Measurements from ENCODE around the gene BTN3A1. TPM values are rescaled to one million over a fixed set of nuclear protein-coding genes. Genes with fewer than 3 reads are reported as not detected.

BTN3A1 gene
- total RNA-seq, 1 donor from 2014 or later: 8.1 TPM

GRCh38 chr6:26379292-26379691, 22.8 kb upstream of the BTN3A1 start:
- no peak for DNase-seq (ENCODE audit: low read depth in 2 of 2)

GRCh38 chr6:26379740-26380139, 22.3 kb upstream of the BTN3A1 start:
- DNase-seq (ENCODE audit: low read depth in 2 of 2): no peak

GRCh38 chr6:26380256-26380655, 21.8 kb upstream of the BTN3A1 start:
- DNase-seq (ENCODE audit: low read depth in 2 of 2): no peak

GRCh38 chr6:26382121-26382520, 20.0 kb upstream of the BTN3A1 start:
- no peak for DNase-seq (ENCODE audit: low read depth in 2 of 2)

- DNase-seq (ENCODE audit: low read depth in 2 of 2): peak in 1 of 2 donors; percentile 62
Observed at GRCh38 chr6:26383624-26384417, 18.3 kb upstream of the BTN3A1 start.

GRCh38 chr6:26385734-26386125, 16.3 kb upstream of the BTN3A1 start:
- DNase-seq (ENCODE audit: low read depth in 2 of 2): no peak

- no peak for DNase-seq (ENCODE audit: low read depth in 2 of 2)
Observed at GRCh38 chr6:26387565-26387964, 14.5 kb upstream of the BTN3A1 start.

GRCh38 chr6:26388014-26388413, 14.1 kb upstream of the BTN3A1 start:
- peak in 1 of 2 donors; percentile 34 for DNase-seq (ENCODE audit: low read depth in 2 of 2)

GRCh38 chr6:26388441-26388840, 13.6 kb upstream of the BTN3A1 start:
- DNase-seq (ENCODE audit: low read depth in 2 of 2): peak; percentile 51 to 67

GRCh38 chr6:26389349-26389894, 12.7 kb upstream of the BTN3A1 start:
- DNase-seq (ENCODE audit: low read depth in 2 of 2): peak in 1 of 2 donors; percentile 12

- DNase-seq (ENCODE audit: low read depth in 2 of 2): no peak
Observed at GRCh38 chr6:26390531-26390930, 11.5 kb upstream of the BTN3A1 start.

- no peak for DNase-seq (ENCODE audit: low read depth in 2 of 2)
Observed at GRCh38 chr6:26392932-26393636, 9.0 kb upstream of the BTN3A1 start.

- peak in 1 of 2 donors; percentile 84 for DNase-seq (ENCODE audit: low read depth in 2 of 2)
Observed at GRCh38 chr6:26394289-26394688, 7.8 kb upstream of the BTN3A1 start.

GRCh38 chr6:26398555-26398954, 3.5 kb upstream of the BTN3A1 start:
- no peak for DNase-seq (ENCODE audit: low read depth in 2 of 2)

- DNase-seq (ENCODE audit: low read depth in 2 of 2): no peak
Observed at GRCh38 chr6:26400626-26401025, 1.4 kb upstream of the BTN3A1 start.

- no peak for DNase-seq (ENCODE audit: low read depth in 2 of 2)
Observed at GRCh38 chr6:26401389-26401986, 587 bp upstream of the BTN3A1 start.

- DNase-seq (ENCODE audit: low read depth in 2 of 2): no peak
Observed at GRCh38 chr6:26403893-26404292, 1.8 kb downstream of the BTN3A1 start.

- no peak for DNase-seq (ENCODE audit: low read depth in 2 of 2)
Observed at GRCh38 chr6:26404546-26404945, 2.5 kb downstream of the BTN3A1 start.

- no peak for DNase-seq (ENCODE audit: low read depth in 2 of 2)
Observed at GRCh38 chr6:26408828-26409730, 7.0 kb downstream of the BTN3A1 start.

- DNase-seq (ENCODE audit: low read depth in 2 of 2): no peak
Observed at GRCh38 chr6:26411751-26412150, 9.7 kb downstream of the BTN3A1 start.

GRCh38 chr6:26412228-26412627, 10.2 kb downstream of the BTN3A1 start:
- DNase-seq (ENCODE audit: low read depth in 2 of 2): no peak
